ENCODE measurements around the gene UPB1.

Gene UPB1

DNA sequence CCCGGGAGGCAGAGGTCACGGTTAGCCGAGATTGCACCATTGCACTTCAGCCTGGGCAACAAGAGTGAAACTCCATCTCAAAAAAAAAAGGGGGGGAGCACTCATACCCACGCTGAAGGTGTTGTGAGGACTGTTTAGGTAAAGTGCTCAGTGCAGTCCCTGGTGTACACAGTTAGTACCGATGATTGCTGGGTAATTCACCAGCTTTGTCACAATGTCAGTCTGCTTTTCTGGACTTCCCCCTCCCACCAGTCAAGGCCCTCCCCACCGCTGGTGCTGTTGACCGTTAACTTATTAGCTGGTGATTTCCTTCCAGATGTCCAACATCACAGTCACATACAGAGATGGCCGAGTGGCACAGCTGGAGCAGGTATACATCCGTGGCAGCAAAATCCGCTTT is 72.5 kb downstream of the UPB1 start:
- no peak for DNase-seq

- no peak for DNase-seq
These were observed 76.1 kb downstream of the UPB1 start for GRCh38 chr22:24571266-24571665.

DNA sequence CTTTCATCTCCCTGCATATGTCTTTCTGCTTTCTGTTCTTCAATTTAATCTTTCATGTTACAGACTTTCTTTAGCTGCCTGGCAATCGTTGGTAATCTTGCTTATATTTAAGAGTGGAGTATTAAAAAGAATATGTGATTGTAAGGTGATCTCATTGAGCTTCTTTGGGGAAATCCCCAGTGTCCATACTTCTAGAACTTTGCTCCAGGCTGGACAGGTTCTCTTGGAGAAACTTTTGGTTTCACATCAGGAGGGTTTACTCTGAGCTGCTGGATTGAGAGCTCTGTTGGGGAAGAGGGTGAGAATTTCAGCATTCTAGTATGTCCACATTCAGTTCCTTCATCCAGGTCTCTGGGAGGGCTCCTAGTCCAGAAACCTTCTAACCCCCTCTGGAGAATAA is 81.6 kb downstream of the UPB1 start:
- DNase-seq: no peak

Measured in RPMI8226 (cell line).